HG02938 (cell line): ENCODE measurements around the gene SKOR1.

Experiments used
- ATAC-seq: cut with Tn5 transposase; IDR thresholded peaks from one replicate; pipeline ENCODE4 v1.9.1; 2021; ENCODE audit warnings: mild to moderate bottlenecking, moderate library complexity; ENCODE audit not compliant: unreplicated experiment

The SKOR1 gene

GRCh38 chr15:67850994-67851571 lies 25.8 kb downstream of the SKOR1 start:
- no peak for ATAC-seq

GRCh38 chr15:67852418-67852817 lies 27.1 kb downstream of the SKOR1 start:
- no peak for ATAC-seq

GRCh38 chr15:67853454-67853853 lies 28.1 kb downstream of the SKOR1 start:
- no peak for ATAC-seq

GRCh38 chr15:67854358-67854757 lies 29.0 kb downstream of the SKOR1 start:
- ATAC-seq, result no peak

- ATAC-seq, result no peak
Measured at GRCh38 chr15:67855842-67856241, 30.5 kb downstream of the SKOR1 start.

- no peak for ATAC-seq
Measured at GRCh38 chr15:67857220-67857619, 31.9 kb downstream of the SKOR1 start.

- no peak for ATAC-seq
Measured at GRCh38 chr15:67859331-67859946, 34.1 kb downstream of the SKOR1 start.

- no peak for ATAC-seq
Measured at GRCh38 chr15:67861983-67862382, 36.7 kb downstream of the SKOR1 start.

GRCh38 chr15:67862750-67863441 lies 37.6 kb downstream of the SKOR1 start:
- no peak for ATAC-seq

GRCh38 chr15:67863442-67863987 lies 38.2 kb downstream of the SKOR1 start:
- ATAC-seq, result no peak

GRCh38 chr15:67865331-67865730 lies 40.0 kb downstream of the SKOR1 start:
- no peak for ATAC-seq

- no peak for ATAC-seq
Measured at GRCh38 chr15:67865766-67866165, 40.5 kb downstream of the SKOR1 start.

- ATAC-seq, result no peak
Measured at GRCh38 chr15:67869701-67870100, 44.4 kb downstream of the SKOR1 start.

- ATAC-seq, result no peak
Measured at GRCh38 chr15:67870868-67871408, 45.6 kb downstream of the SKOR1 start.

- no peak for ATAC-seq
Measured at GRCh38 chr15:67873777-67874176, 48.5 kb downstream of the SKOR1 start.

- ATAC-seq, result no peak
Measured at GRCh38 chr15:67878712-67879206, 53.5 kb downstream of the SKOR1 start.

GRCh38 chr15:67879440-67880129 lies 54.3 kb downstream of the SKOR1 start:
- ATAC-seq, result no peak

- no peak for ATAC-seq
Measured at GRCh38 chr15:67880651-67881182, 55.4 kb downstream of the SKOR1 start.

- ATAC-seq, result no peak
Measured at GRCh38 chr15:67882487-67883233, 57.4 kb downstream of the SKOR1 start.

- no peak for ATAC-seq
Measured at GRCh38 chr15:67883234-67883773, 58.0 kb downstream of the SKOR1 start.
